ENCODE results near the gene FYN. TPM values are rescaled to one million over a fixed set of nuclear protein-coding genes. Genes with fewer than 3 reads are reported as not detected.

FYN gene
- total RNA-seq, 2 donors from 2014 or later: 78.9 to 98.7 TPM

- Histone ChIP-seq H3K27me3 (no peaks in the 10 kb centered on the region), H3K36me3 (no peaks in the 10 kb centered on the region)
Observed at GRCh38 chr6:111799576-111800258, 73.5 kb downstream of the FYN start.

GRCh38 chr6:111798281-111798725 lies 74.9 kb downstream of the FYN start:
- Histone ChIP-seq H3K9me3 (no peaks in the 10 kb centered on the region), H3K27ac (no peak overlapping the region), H3K36me3 (no peaks in the 10 kb centered on the region), H3K4me3 (no peak overlapping the region), H3K27me3 (no peaks in the 10 kb centered on the region), H3K4me1 (peaks cover 0 to 45% of the 10 kb centered on the region in 2 donors)
- no peak for TF ChIP-seq CTCF (IDR thresholded peaks at IDR 0.05)
- no peak for DNase-seq (ENCODE audit: low spot score)

More at GRCh38 chr6:111799576-111800258, 73.5 kb downstream of the FYN start:
- H3K4me3 ChIP-seq: no peak overlapping the region
- no peak overlapping the region for H3K27ac ChIP-seq
- peak in 1 of 2 donors; percentile 35 for TF ChIP-seq CTCF (IDR thresholded peaks at IDR 0.05)
- H3K9me3 ChIP-seq: no peaks in the 10 kb centered on the region
- H3K4me1 ChIP-seq: peaks cover 0 to 47% of the 10 kb centered on the region in 2 donors
- no peak for DNase-seq (ENCODE audit: low spot score)

GRCh38 chr6:111796310-111796918 lies 76.8 kb downstream of the FYN start:
- Histone ChIP-seq H3K4me3 (no peak overlapping the region), H3K27me3 (no peaks in the 10 kb centered on the region), H3K4me1 (peaks cover 0 to 36% of the 10 kb centered on the region in 2 donors), H3K9me3 (no peaks in the 10 kb centered on the region), H3K36me3 (no peaks in the 10 kb centered on the region), H3K27ac (no peak overlapping the region)
- DNase-seq (ENCODE audit: low spot score): no peak
- no peak for TF ChIP-seq CTCF (IDR thresholded peaks at IDR 0.05)

DNA sequence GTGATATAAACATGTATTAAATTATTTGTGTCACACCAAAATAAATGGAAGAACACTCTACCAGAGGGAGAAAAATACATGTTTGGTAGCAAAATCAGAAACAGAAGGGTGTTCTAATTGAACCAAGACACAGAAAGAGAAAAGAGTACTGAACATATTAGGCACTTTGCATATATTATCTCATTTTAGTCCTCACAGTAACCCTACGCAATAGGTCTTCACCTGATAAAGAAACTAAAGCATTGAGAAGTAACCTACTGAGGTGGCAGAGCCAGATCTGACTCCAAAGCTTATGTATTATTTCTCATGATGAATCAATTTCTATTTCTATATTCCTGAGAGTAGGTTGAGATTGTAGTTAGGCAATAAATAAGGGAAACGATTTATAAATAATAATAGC lies 77.7 kb downstream of the FYN start:
- no peaks in the 10 kb centered on the region for H3K9me3 ChIP-seq
- no peaks in the 10 kb centered on the region for H3K27me3 ChIP-seq
- no peak overlapping the region for H3K4me3 ChIP-seq
- peaks cover 0 to 42% of the 10 kb centered on the region in 2 donors for H3K4me1 ChIP-seq
- TF ChIP-seq CTCF (IDR thresholded peaks at IDR 0.05): no peak
- no peak for DNase-seq (ENCODE audit: low spot score)
- no peaks in the 10 kb centered on the region for H3K36me3 ChIP-seq
- H3K27ac ChIP-seq: no peak overlapping the region

- Histone ChIP-seq H3K27ac (no peak overlapping the region), H3K27me3 (no peaks in the 10 kb centered on the region), H3K4me3 (no peak overlapping the region), H3K9me3 (no peaks in the 10 kb centered on the region), H3K4me1 (peaks cover 0 to 42% of the 10 kb centered on the region in 2 donors), H3K36me3 (no peaks in the 10 kb centered on the region)
- no peak for TF ChIP-seq CTCF (IDR thresholded peaks at IDR 0.05)
- no peak for DNase-seq (ENCODE audit: low spot score)
Observed at GRCh38 chr6:111794727-111795452, 78.4 kb downstream of the FYN start.
